Keratinocyte (primary cell): Measurements from ENCODE around the gene LRBA. TPM values are rescaled to one million over a fixed set of nuclear protein-coding genes. Genes with fewer than 3 reads are reported as not detected.

Experiments
- DNase-seq: peaks from one replicate; pipeline ENCODE4 v3.0.0-alpha.2; 2011; ENCODE audit warnings: low read depth, missing footprints, low spot score
- FAIRE-seq: peaks from 2 replicates; lab custom pipeline; 2011; peaks lifted over from hg19 to GRCh38; lab: Jason Lieb, UNC
- H2AFZ ChIP-seq: 2 replicates; pipeline ENCODE4 v1.6.0; 2012; ENCODE audit warnings: low read length, control low read depth, inconsistent platforms; ENCODE audit not compliant: control insufficient read depth
- H3K27ac ChIP-seq: 2 replicates; pipeline ENCODE4 v1.5.1; 2011; ENCODE audit warnings: low read length; ENCODE audit not compliant: control insufficient read depth, insufficient read depth
- H3K27me3 ChIP-seq: 3 replicates; pipeline ENCODE4 v1.6.0; 2011; ENCODE audit warnings: low read length; ENCODE audit not compliant: control insufficient read depth, insufficient read depth; ENCODE audit errors: extremely low read depth
- H3K36me3 ChIP-seq, 2 experiments: 2 replicates in 1 of 2; 3 replicates in 1 of 2; pipeline ENCODE4 v1.5.1; 2011; ENCODE audit warnings: low read length in 2 of 2, mild to moderate bottlenecking in 1 of 2; ENCODE audit not compliant: control insufficient read depth in 2 of 2, insufficient read depth in 2 of 2; ENCODE audit errors: extremely low read depth in 1 of 2
- H3K4me1 ChIP-seq: 3 replicates; pipeline ENCODE4 v1.5.1; 2011; ENCODE audit warnings: low read length; ENCODE audit not compliant: control insufficient read depth, insufficient read depth; ENCODE audit errors: extremely low read depth
- H3K4me2 ChIP-seq: 3 replicates; pipeline ENCODE4 v1.6.0; 2011; ENCODE audit warnings: low read depth, low read length; ENCODE audit not compliant: control insufficient read depth, insufficient read depth; ENCODE audit errors: extremely low read depth
- H3K4me3 ChIP-seq, 3 experiments: fragments of 200-600 bp in 1 of 3; sonication (generic) in 1 of 3; 2 replicates in 2 of 3; 3 replicates in 1 of 3; pipeline ENCODE4 v1.5.1; 2011 to 2016; ENCODE audit warnings: low read length in 3 of 3, mild to moderate bottlenecking in 3 of 3, control low read depth in 2 of 3, inconsistent platforms in 1 of 3, low read depth in 1 of 3, mixed read lengths in 1 of 3, mixed run types in 1 of 3, moderate library complexity in 1 of 3; ENCODE audit not compliant: control insufficient read depth in 2 of 3, insufficient read depth in 2 of 3; ENCODE audit errors: extremely low read depth in 1 of 3
- H3K79me2 ChIP-seq: 2 replicates; pipeline ENCODE4 v1.6.0; 2012; ENCODE audit warnings: low read length; ENCODE audit not compliant: control insufficient read depth, insufficient read depth
- H3K9ac ChIP-seq: 3 replicates; pipeline ENCODE4 v1.6.0; 2011; ENCODE audit warnings: low read length; ENCODE audit not compliant: control insufficient read depth, insufficient read depth; ENCODE audit errors: extremely low read depth
- H3K9me1 ChIP-seq: 3 replicates; pipeline ENCODE4 v1.6.0; 2011; ENCODE audit warnings: low read length; ENCODE audit not compliant: control insufficient read depth, insufficient read depth; ENCODE audit errors: extremely low read depth
- H3K9me3 ChIP-seq: 2 replicates; pipeline ENCODE4 v1.5.1; 2012; ENCODE audit warnings: low read depth, low read length; ENCODE audit not compliant: control insufficient read depth
- H4K20me1 ChIP-seq: 3 replicates; pipeline ENCODE4 v1.6.0; 2011; ENCODE audit warnings: low read length; ENCODE audit not compliant: control insufficient read depth, insufficient read depth; ENCODE audit errors: extremely low read depth
- EZH2 ChIP-seq: IDR thresholded peaks from one replicate; pipeline ENCODE4 v1.6.1; 2012; ENCODE audit warnings: inconsistent platforms, mild to moderate bottlenecking, low read length, moderate library complexity
- dilution Hi-C: fragments of 300-500 bp; cut with MboI; formaldehyde crosslinking; loops from one replicate; pipeline ENCODE4 v1.7.0; 2020; ENCODE audit warnings: low sequenced_read_pairs; ENCODE audit not compliant: extremely low pct_ligation_motif_present
- polyA plus RNA-seq, 5 experiments: library from polyadenylated mRNA; depleted of rRNA in 3 of 5; stranded (reverse) in 3 of 5; stranded (forward) in 1 of 5; unstranded in 1 of 5; fragments of >200 nt; gene quantifications; 1 replicate in 1 of 5; 2 replicates in 3 of 5; 3 replicates in 1 of 5; pipeline versions ENCODE4 v1.2.1 to v1.2.3, GENCODE V29; 2011 to 2012; ENCODE audit warnings: missing spikeins in 2 of 5, low read depth in 1 of 5, low replicate concordance in 1 of 5
- TF ChIP-seq, protein P1 (sequence below), 3 experiments: IDR thresholded peaks in 1 of 3; conservative IDR thresholded peaks in 1 of 3; optimal IDR thresholded peaks in 1 of 3; 2 replicates in 2 of 3; 3 replicates in 1 of 3; pipeline versions ENCODE3 to v1.5.1; 2011; ENCODE audit warnings: low read length in 3 of 3, mild to moderate bottlenecking in 3 of 3, moderate library complexity in 2 of 3, control low read depth in 1 of 3, inconsistent platforms in 1 of 3; ENCODE audit not compliant: insufficient read depth in 2 of 3; ENCODE audit errors: extremely low read depth in 1 of 3

The LRBA gene
- polyA plus RNA-seq, 1 donor (not counting 4 experiments of a cell fraction or from before 2014, with no cell fraction given): 35.6 TPM

DNA sequence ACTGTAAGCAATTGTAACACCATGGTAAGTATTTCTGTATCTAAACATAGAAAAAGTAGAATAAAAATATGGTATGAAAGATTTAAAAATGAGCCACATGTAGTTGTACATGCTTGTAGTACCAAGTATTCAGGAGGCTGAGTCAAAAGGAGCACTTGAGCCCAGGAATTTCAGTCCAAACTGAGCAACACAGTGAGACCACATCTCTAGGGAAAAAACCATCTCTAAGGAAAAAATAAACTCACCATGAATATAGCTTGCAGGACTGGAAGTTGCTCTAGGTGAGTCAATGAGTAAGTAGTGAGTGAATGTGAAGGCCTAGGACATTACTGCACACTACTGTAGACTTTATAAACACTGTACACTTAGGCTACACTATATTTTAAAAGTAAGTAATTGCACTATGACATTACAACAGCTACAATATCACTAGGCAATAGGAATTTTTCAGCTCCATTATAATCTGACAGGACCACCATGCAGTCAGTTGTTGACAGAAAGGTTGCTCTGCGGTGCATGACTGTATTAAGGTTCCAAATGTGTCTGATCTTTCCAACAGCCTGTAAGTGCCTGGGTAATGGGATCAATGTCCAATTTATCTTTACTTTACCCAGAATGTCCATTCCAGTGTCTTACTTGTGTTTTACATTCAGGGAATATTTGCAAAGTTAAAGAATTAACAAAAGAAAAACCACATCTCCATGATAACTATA, 28.9 kb upstream of the LRBA start:
- no peaks in the 10 kb centered on the region for H3K36me3 ChIP-seq
- TF ChIP-seq, protein P1, sequence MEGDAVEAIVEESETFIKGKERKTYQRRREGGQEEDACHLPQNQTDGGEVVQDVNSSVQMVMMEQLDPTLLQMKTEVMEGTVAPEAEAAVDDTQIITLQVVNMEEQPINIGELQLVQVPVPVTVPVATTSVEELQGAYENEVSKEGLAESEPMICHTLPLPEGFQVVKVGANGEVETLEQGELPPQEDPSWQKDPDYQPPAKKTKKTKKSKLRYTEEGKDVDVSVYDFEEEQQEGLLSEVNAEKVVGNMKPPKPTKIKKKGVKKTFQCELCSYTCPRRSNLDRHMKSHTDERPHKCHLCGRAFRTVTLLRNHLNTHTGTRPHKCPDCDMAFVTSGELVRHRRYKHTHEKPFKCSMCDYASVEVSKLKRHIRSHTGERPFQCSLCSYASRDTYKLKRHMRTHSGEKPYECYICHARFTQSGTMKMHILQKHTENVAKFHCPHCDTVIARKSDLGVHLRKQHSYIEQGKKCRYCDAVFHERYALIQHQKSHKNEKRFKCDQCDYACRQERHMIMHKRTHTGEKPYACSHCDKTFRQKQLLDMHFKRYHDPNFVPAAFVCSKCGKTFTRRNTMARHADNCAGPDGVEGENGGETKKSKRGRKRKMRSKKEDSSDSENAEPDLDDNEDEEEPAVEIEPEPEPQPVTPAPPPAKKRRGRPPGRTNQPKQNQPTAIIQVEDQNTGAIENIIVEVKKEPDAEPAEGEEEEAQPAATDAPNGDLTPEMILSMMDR (optimal IDR thresholded peaks at IDR 0.05 in 1 of 3, IDR thresholded peaks at IDR 0.05 in 1 of 3, conservative IDR thresholded peaks at IDR 0.05 in 1 of 3; ENCODE audit: extremely low read depth in 1 of 3, insufficient read depth in 2 of 3, low read length in 3 of 3): no peak
- TF ChIP-seq EZH2: no peak
- H2AFZ ChIP-seq: no peak overlapping the region
- peaks cover 4% of the 10 kb centered on the region for H3K4me1 ChIP-seq
- H3K4me2 ChIP-seq: no peak overlapping the region
- FAIRE-seq (no peak), DNase-seq (no peak)
- H3K9me3 ChIP-seq: no peaks in the 10 kb centered on the region
- H4K20me1 ChIP-seq: no peaks in the 10 kb centered on the region
- no peak overlapping the region for H3K4me3 ChIP-seq
- no peaks in the 10 kb centered on the region for H3K79me2 ChIP-seq
- no peak overlapping the region for H3K27ac ChIP-seq
- H3K27me3 ChIP-seq: no peaks in the 10 kb centered on the region
- H3K9ac ChIP-seq: no peak overlapping the region
- dilution Hi-C loops: no loop called here
- no peaks in the 10 kb centered on the region for H3K9me1 ChIP-seq

DNA sequence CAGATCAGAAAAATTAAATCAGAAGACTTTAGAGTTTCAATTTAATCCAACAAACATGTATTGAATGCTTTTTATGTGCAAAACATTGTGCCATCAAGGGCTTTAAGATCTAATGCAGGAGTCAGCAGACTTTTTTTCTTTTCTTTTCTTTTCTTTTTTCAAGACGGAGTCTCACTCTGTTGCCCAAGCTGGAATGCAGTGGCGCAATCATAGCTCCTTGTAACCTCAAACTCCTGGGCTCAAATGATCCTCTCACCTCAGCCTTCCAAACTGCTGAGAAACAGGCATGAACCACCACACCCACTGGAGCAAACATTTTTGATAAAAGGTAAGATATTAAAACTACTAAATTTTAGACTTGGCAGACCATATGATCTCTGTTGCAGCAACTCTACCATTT, 24.6 kb upstream of the LRBA start:
- Histone ChIP-seq H4K20me1 (no peaks in the 10 kb centered on the region), H3K79me2 (no peaks in the 10 kb centered on the region), H3K9me1 (no peaks in the 10 kb centered on the region), H3K27ac (no peak overlapping the region), H3K9ac (no peak overlapping the region), H3K4me1 (peaks cover 4% of the 10 kb centered on the region), H3K4me3 (no peak overlapping the region), H3K36me3 (no peaks in the 10 kb centered on the region), H3K9me3 (no peaks in the 10 kb centered on the region), H3K4me2 (no peak overlapping the region), H3K27me3 (no peaks in the 10 kb centered on the region), H2AFZ (no peak overlapping the region)
- FAIRE-seq (no peak), DNase-seq (no peak)
- dilution Hi-C loops: no loop called here
- TF ChIP-seq, protein P1 (optimal IDR thresholded peaks at IDR 0.05 in 1 of 3, IDR thresholded peaks at IDR 0.05 in 1 of 3, conservative IDR thresholded peaks at IDR 0.05 in 1 of 3; ENCODE audit: extremely low read depth in 1 of 3, insufficient read depth in 2 of 3, low read length in 3 of 3): no peak
- no peak for TF ChIP-seq EZH2
